Measurements from ENCODE around the gene HPCA. TPM values are rescaled to one million over a fixed set of nuclear protein-coding genes. Genes with fewer than 3 reads are reported as not detected.

Gene HPCA
- total and polyA plus RNA-seq, 2 of the 8 experiments (the other 6 are each of a cell fraction or from before 2014, with no cell fraction given), result 0.70 to 1.4 TPM

DNA sequence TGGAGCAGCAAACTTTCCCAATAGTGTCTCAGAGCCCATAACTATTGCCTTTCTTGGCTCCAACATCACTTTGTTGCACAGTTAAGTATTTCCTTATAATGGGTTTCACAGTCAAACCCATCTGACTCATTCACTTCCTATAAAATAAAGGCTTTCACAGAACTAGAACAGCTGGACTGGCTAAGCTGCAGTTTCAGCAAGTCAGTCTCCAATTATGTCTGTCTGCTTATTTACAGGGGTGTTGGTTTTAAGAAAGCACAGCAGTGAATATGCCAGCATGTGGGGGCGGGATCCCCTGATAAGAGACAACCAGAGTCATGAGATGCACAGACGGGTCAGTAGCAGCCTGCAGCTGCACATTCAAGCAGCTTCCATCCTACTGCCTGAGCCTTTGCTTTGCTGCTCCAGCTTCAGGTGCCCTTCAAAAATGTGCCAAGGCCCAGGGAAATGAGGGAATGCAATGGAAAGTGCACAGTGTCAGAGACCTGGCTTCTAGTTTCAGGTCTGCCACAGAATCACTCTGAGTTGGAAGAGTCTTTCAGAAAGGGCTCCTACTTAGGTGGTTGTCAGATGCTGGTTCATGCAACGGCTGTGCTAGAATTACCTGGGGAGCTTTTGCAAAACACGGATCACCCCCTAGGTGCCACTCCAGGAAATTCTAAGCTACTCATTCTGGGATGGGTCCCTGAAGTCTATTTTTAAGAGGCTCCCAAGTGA lies 53.5 kb downstream of the HPCA start:
- H3K9ac ChIP-seq (replicated peaks in 1 of 4; ENCODE audit: extremely low read depth in 1 of 4, low read depth in 3 of 4, low read length in 3 of 4), result no peak overlapping the region
- H4K5ac ChIP-seq (ENCODE audit: insufficient read length, low read depth, low read length), result no peak overlapping the region
- H2BK15ac ChIP-seq (ENCODE audit: low read length), result no peak overlapping the region
- H3K79me2 ChIP-seq (ENCODE audit: control insufficient read depth in 1 of 2, insufficient read depth in 2 of 2, low read length in 2 of 2), result no peaks in the 10 kb centered on the region
- no peak overlapping the region for H3K56ac ChIP-seq (replicated peaks; ENCODE audit: insufficient read length, low read depth, low read length)
- H3K23ac ChIP-seq (ENCODE audit: insufficient read length), result no peak overlapping the region
- H3K36me3 ChIP-seq (ENCODE audit: control insufficient read depth in 2 of 4, insufficient read depth in 4 of 4, low read length in 3 of 4), result peaks cover 0 to 8% (median 5%) of the 10 kb centered on the region in 4 experiments; a peak in 4 of 8 replicates
- no peaks in the 10 kb centered on the region; the same call in 1 of the 2 replicates for H3K23me2 ChIP-seq (ENCODE audit: low read depth, low read length)
- no peak for FAIRE-seq
- CTCF ChIA-PET (ENCODE audit: partially characterized antibody), result interaction anchor here (0.6 to 2.1 kb wide), 15 partner anchors 8 to 244 kb away, joined by 3 to 7 read pairs (median 4); no protein-coding TSS in a partner anchor
- H4K91ac ChIP-seq (replicated peaks; ENCODE audit: insufficient read length, low read length), result no peak overlapping the region
- no peak overlapping the region for H2BK20ac ChIP-seq (ENCODE audit: low read length)
- DNase-seq (ENCODE audit: low read depth in 1 of 2, low spot score in 2 of 2), result no peak
- no peaks in the 10 kb centered on the region for H3K79me1 ChIP-seq (ENCODE audit: low read depth, low read length)
- H2BK120ac ChIP-seq (replicated peaks; ENCODE audit: low read depth, low read length), result no peak overlapping the region
- H3K4me1 ChIP-seq (replicated peaks in 1 of 4; ENCODE audit: control insufficient read depth in 3 of 4, insufficient read depth in 4 of 4, low read length in 3 of 4), result no peaks in the 10 kb centered on the region
- no peak overlapping the region for H4K8ac ChIP-seq (ENCODE audit: extremely low read depth, insufficient read depth, low read length)
- no peak overlapping the region for H3K14ac ChIP-seq (ENCODE audit: insufficient read length)
- no peak overlapping the region for H3K4me2 ChIP-seq (ENCODE audit: insufficient read depth in 1 of 2, low read depth in 2 of 2, low read length in 2 of 2)
- no peaks in the 10 kb centered on the region for H3K9me3 ChIP-seq (ENCODE audit: insufficient read depth in 2 of 2, low read depth in 1 of 2, low read length in 1 of 2)
- H3K27ac ChIP-seq (ENCODE audit: low read depth, low read length), result no peak overlapping the region
- H2BK12ac ChIP-seq (ENCODE audit: low read depth, low read length), result no peak overlapping the region
- H3K18ac ChIP-seq (ENCODE audit: extremely low read depth, low read length), result no peak overlapping the region
- POLR2A ChIA-PET (ENCODE audit: partially characterized antibody), result interaction anchor here (0.6 kb wide), 1 partner anchor 157 kb away, joined by 3 read pairs; no protein-coding TSS in a partner anchor
- H2AFZ ChIP-seq (ENCODE audit: low read length), result no peak overlapping the region
- no peaks in the 10 kb centered on the region for H3K27me3 ChIP-seq (replicated peaks in 1 of 4; ENCODE audit: control insufficient read depth in 3 of 4, extremely low read depth in 1 of 4, insufficient read depth in 3 of 4, low read length in 3 of 4)
- H2BK5ac ChIP-seq (ENCODE audit: low read depth, low read length), result no peak overlapping the region
- H4K20me1 ChIP-seq (replicated peaks in 1 of 2; ENCODE audit: control insufficient read depth in 1 of 2, insufficient read depth in 2 of 2, low read length in 2 of 2), result peaks cover 0 to 4% of the 10 kb centered on the region in 2 experiments
- no peak overlapping the region for H3K4ac ChIP-seq (replicated peaks; ENCODE audit: insufficient read length, low read depth, low read length)
- no peak overlapping the region for H3K4me3 ChIP-seq (ENCODE audit: extremely low read depth in 1 of 4, insufficient read depth in 2 of 4, low read depth in 3 of 4, low read length in 4 of 4)
- no peak overlapping the region for H2AK5ac ChIP-seq (ENCODE audit: low read depth, low read length)
- 87% methylated on average over 4 of the region's 4 CpGs; no CpG with 5 or more reads in 1 of the 2 experiments for WGBS, 2 experiments (ENCODE audit: extremely low coverage in 1 of 2, insufficient coverage in 1 of 2, insufficient read length in 1 of 2, insufficient replicate concordance in 2 of 2, low coverage in 1 of 2, low lambda C conversion rate in 2 of 2, missing lambda C conversion rate in 1 of 2)
- TF ChIP-seq ZNF274 (IDR thresholded peaks at IDR 0.05; ENCODE audit: borderline replicate concordance, extremely low read depth, low read length), result no peak
- TF ChIP-seq RFX5 (IDR thresholded peaks at IDR 0.05; ENCODE audit: borderline replicate concordance, low read depth, low read length), result no peak
- no peak for TF ChIP-seq KDM5A (IDR thresholded peaks at IDR 0.05; ENCODE audit: low read length)
- no peak for TF ChIP-seq BACH1 (IDR thresholded peaks at IDR 0.05; ENCODE audit: low read length)
- TF ChIP-seq RBBP5 (IDR thresholded peaks at IDR 0.05; ENCODE audit: borderline replicate concordance, low read depth, low read length), result no peak
- TF ChIP-seq EGR1 (IDR thresholded peaks at IDR 0.05; ENCODE audit: borderline replicate concordance, low read depth, low read length), result no peak
- no peak for TF ChIP-seq JUND (IDR thresholded peaks at IDR 0.05; ENCODE audit: low read length)
- no peak for TF ChIP-seq POU5F1 (IDR thresholded peaks at IDR 0.05; ENCODE audit: low read depth, low read length)
